ENCODE results near the gene SMC1B. TPM values are rescaled to one million over a fixed set of nuclear protein-coding genes. Genes with fewer than 3 reads are reported as not detected.
A peak's percentile ranks its signal among the peaks of the same experiment; 100 is the strongest.

The SMC1B gene
- total RNA-seq, 3 donors from 2014 or later (not counting 1 experiment from before 2014, with no cell fraction given), result 0.07 to 0.09 TPM; not detected in 1

GRCh38 chr22:45399712-45400445 is 13.5 kb downstream of the SMC1B start:
- peaks cover 0 to 2% of the 10 kb centered on the region in 2 donors for H3K27me3 Mint-ChIP-seq (ENCODE audit: low read depth in 2 of 2)
- ATAC-seq (no peak), DNase-seq (no peak)
- no peak overlapping the region for H3K4me3 ChIP-seq (ENCODE audit: low read length)
- no peaks in the 10 kb centered on the region for H3K9me3 Mint-ChIP-seq
- no peaks in the 10 kb centered on the region for H3K4me1 Mint-ChIP-seq
- no peak overlapping the region for H3K27ac ChIP-seq (ENCODE audit: low read length)
- no peak for TF ChIP-seq CTCF (IDR thresholded peaks at IDR 0.05)
- no peaks in the 10 kb centered on the region for H3K9me3 ChIP-seq (ENCODE audit: control insufficient read depth, insufficient read depth, low read length)
- H3K4me3 Mint-ChIP-seq, result no peak overlapping the region
- 90% methylated on average over 5 of the region's 5 CpGs for WGBS (ENCODE audit: insufficient coverage)
- H3K36me3 ChIP-seq (ENCODE audit: control insufficient read depth, insufficient read depth, low read length), result no peaks in the 10 kb centered on the region
- H3K36me3 Mint-ChIP-seq, result no peaks in the 10 kb centered on the region
- H3K27me3 ChIP-seq (ENCODE audit: control insufficient read depth, insufficient read depth, low read length), result no peaks in the 10 kb centered on the region
- intact Hi-C loops (cut with micrococcal nuclease), result no loop called here
- H3K4me1 ChIP-seq (ENCODE audit: control insufficient read depth, insufficient read depth, low read length), result no peaks in the 10 kb centered on the region
- no peak overlapping the region for H3K27ac Mint-ChIP-seq

GRCh38 chr22:45398214-45398613 is 15.2 kb downstream of the SMC1B start:
- Histone ChIP-seq H3K4me1 (ENCODE audit: control insufficient read depth, insufficient read depth, low read length) (no peaks in the 10 kb centered on the region), H3K27ac (ENCODE audit: low read length) (no peak overlapping the region), H3K4me3 (ENCODE audit: low read length) (no peak overlapping the region), H3K9me3 (ENCODE audit: control insufficient read depth, insufficient read depth, low read length) (no peaks in the 10 kb centered on the region), H3K36me3 (ENCODE audit: control insufficient read depth, insufficient read depth, low read length) (no peaks in the 10 kb centered on the region), H3K27me3 (ENCODE audit: control insufficient read depth, insufficient read depth, low read length) (no peaks in the 10 kb centered on the region)
- no peaks in the 10 kb centered on the region for H3K9me3 Mint-ChIP-seq
- DNase-seq, result no peak
- no peak for ATAC-seq
- H3K4me1 Mint-ChIP-seq, result no peaks in the 10 kb centered on the region
- intact Hi-C loops (cut with micrococcal nuclease), result no loop called here
- no peak overlapping the region for H3K4me3 Mint-ChIP-seq
- TF ChIP-seq CTCF (IDR thresholded peaks at IDR 0.05), result no peak
- peaks cover 0 to 2% of the 10 kb centered on the region in 2 donors for H3K27me3 Mint-ChIP-seq (ENCODE audit: low read depth in 2 of 2)
- H3K27ac Mint-ChIP-seq, result no peak overlapping the region
- WGBS (ENCODE audit: insufficient coverage), result 92% methylated on average over 13 of the region's 13 CpGs
- H3K36me3 Mint-ChIP-seq, result no peaks in the 10 kb centered on the region

- TF ChIP-seq CTCF (IDR thresholded peaks at IDR 0.05), result no peak
- no peaks in the 10 kb centered on the region for H3K9me3 ChIP-seq (ENCODE audit: control insufficient read depth, insufficient read depth, low read length)
- no peak overlapping the region for H3K27ac ChIP-seq (ENCODE audit: low read length)
- no peak overlapping the region for H3K4me3 ChIP-seq (ENCODE audit: low read length)
- ATAC-seq (peak in 1 of 3 donors; percentile 51), DNase-seq (peak in 1 of 2 donors; percentile 39)
- no peaks in the 10 kb centered on the region for H3K4me1 ChIP-seq (ENCODE audit: control insufficient read depth, insufficient read depth, low read length)
- Mint-ChIP-seq H3K4me3 (no peak overlapping the region), H3K27ac (no peak overlapping the region), H3K4me1 (no peaks in the 10 kb centered on the region), H3K9me3 (no peaks in the 10 kb centered on the region), H3K36me3 (no peaks in the 10 kb centered on the region), H3K27me3 (ENCODE audit: low read depth in 2 of 2) (peaks cover 0 to 2% of the 10 kb centered on the region in 2 donors)
- 78% methylated on average over 5 of the region's 5 CpGs for WGBS (ENCODE audit: insufficient coverage)
- H3K27me3 ChIP-seq (ENCODE audit: control insufficient read depth, insufficient read depth, low read length), result no peaks in the 10 kb centered on the region
- intact Hi-C loops (cut with micrococcal nuclease), result no loop called here
- no peaks in the 10 kb centered on the region for H3K36me3 ChIP-seq (ENCODE audit: control insufficient read depth, insufficient read depth, low read length)
These were observed 15.6 kb downstream of the SMC1B start for GRCh38 chr22:45397806-45398205.

- H3K27me3 Mint-ChIP-seq (ENCODE audit: low read depth in 2 of 2), result peaks cover 0 to 7% of the 10 kb centered on the region in 2 donors
- H3K4me1 ChIP-seq (ENCODE audit: control insufficient read depth, insufficient read depth, low read length), result no peaks in the 10 kb centered on the region
- no peaks in the 10 kb centered on the region for H3K36me3 ChIP-seq (ENCODE audit: control insufficient read depth, insufficient read depth, low read length)
- H3K27ac Mint-ChIP-seq, result no peak overlapping the region
- intact Hi-C loops (cut with micrococcal nuclease), result no loop called here
- no peaks in the 10 kb centered on the region for H3K9me3 Mint-ChIP-seq
- ATAC-seq (no peak), DNase-seq (no peak)
- H3K36me3 Mint-ChIP-seq, result no peaks in the 10 kb centered on the region
- no peak overlapping the region for H3K4me3 Mint-ChIP-seq
- TF ChIP-seq CTCF (IDR thresholded peaks at IDR 0.05), result no peak
- 94% methylated on average over 3 of the region's 3 CpGs for WGBS (ENCODE audit: insufficient coverage)
- no peak overlapping the region for H3K4me3 ChIP-seq (ENCODE audit: low read length)
- no peaks in the 10 kb centered on the region for H3K9me3 ChIP-seq (ENCODE audit: control insufficient read depth, insufficient read depth, low read length)
- no peaks in the 10 kb centered on the region for H3K4me1 Mint-ChIP-seq
- no peak overlapping the region for H3K27ac ChIP-seq (ENCODE audit: low read length)
- no peaks in the 10 kb centered on the region for H3K27me3 ChIP-seq (ENCODE audit: control insufficient read depth, insufficient read depth, low read length)
These were observed 23.9 kb downstream of the SMC1B start for GRCh38 chr22:45389546-45389945.
